ENCODE data around the gene RAP1GAP.

DNA sequence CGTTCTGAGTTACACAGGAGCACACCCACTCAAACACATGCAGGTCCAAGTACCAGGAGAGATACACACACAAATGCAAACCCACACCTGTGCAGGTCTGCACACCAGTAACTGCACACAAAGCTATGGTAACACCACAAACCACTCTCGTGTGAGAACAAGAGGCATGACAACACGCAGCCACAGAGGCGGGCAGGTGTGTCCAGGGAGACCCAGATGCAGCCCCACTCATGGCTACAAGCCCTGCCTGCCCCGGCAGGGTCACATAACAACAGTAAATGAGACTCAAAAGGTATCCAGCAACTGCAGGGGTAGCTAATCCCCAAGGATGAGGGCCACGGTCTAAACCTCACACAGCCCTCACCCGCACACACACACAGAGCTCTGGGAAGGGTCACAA lies 48.1 kb downstream of the RAP1GAP start:
- TF ChIP-seq, protein P1, sequence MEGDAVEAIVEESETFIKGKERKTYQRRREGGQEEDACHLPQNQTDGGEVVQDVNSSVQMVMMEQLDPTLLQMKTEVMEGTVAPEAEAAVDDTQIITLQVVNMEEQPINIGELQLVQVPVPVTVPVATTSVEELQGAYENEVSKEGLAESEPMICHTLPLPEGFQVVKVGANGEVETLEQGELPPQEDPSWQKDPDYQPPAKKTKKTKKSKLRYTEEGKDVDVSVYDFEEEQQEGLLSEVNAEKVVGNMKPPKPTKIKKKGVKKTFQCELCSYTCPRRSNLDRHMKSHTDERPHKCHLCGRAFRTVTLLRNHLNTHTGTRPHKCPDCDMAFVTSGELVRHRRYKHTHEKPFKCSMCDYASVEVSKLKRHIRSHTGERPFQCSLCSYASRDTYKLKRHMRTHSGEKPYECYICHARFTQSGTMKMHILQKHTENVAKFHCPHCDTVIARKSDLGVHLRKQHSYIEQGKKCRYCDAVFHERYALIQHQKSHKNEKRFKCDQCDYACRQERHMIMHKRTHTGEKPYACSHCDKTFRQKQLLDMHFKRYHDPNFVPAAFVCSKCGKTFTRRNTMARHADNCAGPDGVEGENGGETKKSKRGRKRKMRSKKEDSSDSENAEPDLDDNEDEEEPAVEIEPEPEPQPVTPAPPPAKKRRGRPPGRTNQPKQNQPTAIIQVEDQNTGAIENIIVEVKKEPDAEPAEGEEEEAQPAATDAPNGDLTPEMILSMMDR (conservative IDR thresholded peaks at IDR 0.05 in 1 of 2, IDR thresholded peaks at IDR 0.05 in 1 of 2; ENCODE audit: extremely low read depth in 1 of 2, insufficient read depth in 1 of 2, low read depth in 1 of 2, low read length in 2 of 2) = no peak
- no peak for TF ChIP-seq EZH2 (IDR thresholded peaks at IDR 0.05; ENCODE audit: borderline replicate concordance, low read length)
